Stimulated activated CD4-positive, alpha-beta T cell treated with anti-CD3 and anti-CD28 coated beads, Interleukin-1b, Interleukin-23, amount 100 ng/mL, for 24 hours (primary cell): ENCODE data around the gene AK4.
"Not testable (repeated sequence)": the region's sequence is repeated elsewhere in the genome, so short reads cannot be mapped to it uniquely, and the experiment has no call there.

Experiments
- DNase-seq, 4 experiments: peaks; one replicate each; pipeline ENCODE4 v3.0.0-alpha.2; 2020; ENCODE audit warnings: low read depth in 4 of 4, low spot score in 1 of 4

AK4 gene

DNA sequence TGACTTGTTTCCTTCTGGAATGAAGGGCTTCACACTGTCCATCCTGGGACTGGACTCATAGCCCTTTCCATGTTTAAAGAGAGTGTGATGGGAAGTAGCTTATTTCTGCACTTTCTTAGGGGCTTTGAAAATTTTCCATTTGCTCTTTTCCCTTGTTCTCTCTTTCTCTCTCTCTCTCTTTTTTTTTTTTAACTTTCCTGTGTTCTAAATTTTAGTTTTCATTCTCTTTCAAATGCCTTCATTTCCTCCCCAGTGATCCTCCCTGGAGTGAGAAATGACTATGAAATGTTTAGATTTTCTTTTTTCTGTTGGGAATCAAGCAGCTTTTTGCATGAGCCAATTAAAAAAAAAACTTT, 2.1 kb downstream of the AK4 start:
- no peak for DNase-seq

DNA sequence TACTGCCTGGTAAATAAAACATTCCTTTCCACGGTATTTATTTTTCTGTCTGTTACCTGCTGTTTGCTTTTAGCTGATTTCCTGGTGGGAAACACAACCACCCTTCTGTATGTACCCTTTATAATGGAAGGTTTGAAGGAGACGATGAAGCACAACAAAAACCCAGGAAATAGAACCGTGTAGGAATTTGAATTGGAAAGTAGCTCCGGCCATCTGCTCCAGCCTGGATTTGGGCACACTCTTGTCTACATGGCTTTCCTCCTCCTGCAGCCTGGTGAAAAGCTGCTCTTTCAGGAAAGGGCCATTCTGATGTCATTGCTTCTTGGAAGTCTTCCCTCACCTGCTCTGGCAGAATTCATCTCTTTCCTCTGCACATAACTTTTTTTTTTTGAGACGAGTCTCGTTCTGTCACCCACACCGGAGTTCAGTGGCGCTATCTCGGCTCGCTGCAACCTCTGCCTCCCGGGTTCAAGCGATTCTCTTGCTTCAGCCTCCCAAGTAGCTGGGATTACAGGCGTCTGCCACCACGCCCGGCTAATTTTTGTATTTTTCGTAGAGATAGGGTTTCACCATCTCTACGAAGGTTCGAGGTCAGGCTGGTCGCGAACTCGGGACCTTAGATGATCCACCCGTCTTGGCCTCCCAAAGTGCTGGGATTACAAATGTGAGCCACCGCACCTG, 2.7 kb downstream of the AK4 start:
- DNase-seq: no peak

DNA sequence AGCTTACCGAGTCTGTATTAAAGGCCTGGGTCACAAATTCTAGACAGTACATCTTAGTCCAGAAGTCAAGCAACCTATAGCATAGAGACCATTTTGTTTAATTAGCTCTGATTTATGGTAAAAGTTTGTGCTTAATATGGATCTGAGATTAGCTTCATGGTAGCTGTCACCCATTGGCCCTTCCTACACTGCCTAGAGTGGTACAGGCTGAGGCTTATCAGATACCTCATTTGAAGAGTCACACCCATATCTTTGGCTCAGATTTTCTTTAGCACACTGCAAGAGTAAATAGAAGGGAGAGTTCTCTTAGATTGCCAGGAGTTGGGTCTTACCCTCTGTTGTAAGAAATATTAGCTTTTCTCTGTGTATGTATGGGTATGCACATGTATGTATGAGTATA, 3.6 kb downstream of the AK4 start:
- DNase-seq: no peak

DNA sequence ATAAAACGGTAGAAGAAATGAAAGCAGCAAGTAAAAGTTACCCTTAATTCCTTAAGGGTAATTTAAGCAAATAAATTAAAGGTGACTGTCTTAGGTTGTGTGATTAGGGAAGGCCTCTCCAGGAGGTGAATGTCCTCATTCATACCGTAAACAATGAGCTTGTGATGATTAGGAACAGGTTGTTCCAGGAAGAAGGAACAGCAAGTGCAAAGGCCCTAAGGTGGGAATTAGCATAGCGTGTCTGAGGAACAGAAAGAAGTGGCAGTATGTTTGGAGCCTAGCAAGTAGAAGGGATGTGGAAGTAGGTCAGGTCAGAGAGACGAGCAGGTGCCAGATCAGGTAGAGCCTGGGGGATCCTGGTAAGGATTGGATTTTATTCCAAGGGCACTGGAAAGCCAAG, 5.6 kb downstream of the AK4 start:
- no peak for DNase-seq

DNA sequence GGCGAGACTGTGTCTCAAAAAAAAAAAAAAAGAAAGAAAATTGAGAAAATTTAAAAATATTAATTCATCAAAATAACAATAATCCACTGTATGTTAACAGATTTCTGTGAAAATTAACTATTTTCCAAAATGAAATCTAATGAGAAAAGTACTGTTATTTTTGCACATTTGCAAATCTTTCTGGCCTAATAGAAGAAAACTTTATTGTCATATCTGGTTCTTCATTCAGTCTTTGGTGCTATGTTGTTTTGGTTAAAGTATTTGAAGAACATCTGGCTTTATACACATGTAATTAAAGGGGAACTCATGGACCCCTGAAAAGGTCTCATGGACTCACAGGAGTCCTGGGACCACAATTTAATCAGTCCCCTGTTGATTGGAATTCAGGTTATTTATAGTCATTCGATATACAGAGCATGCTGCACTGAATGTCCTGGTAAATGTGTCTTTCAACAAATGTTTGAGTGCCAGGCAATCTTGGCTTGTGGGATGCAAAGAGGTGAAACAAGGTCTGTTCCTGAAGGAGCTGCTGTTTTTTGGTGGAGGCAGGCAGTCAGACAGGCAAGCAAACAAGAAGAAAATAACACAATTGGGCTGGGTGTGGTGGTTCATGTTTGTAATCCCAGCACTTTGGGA, 9.0 kb downstream of the AK4 start:
- no peak for DNase-seq

DNA sequence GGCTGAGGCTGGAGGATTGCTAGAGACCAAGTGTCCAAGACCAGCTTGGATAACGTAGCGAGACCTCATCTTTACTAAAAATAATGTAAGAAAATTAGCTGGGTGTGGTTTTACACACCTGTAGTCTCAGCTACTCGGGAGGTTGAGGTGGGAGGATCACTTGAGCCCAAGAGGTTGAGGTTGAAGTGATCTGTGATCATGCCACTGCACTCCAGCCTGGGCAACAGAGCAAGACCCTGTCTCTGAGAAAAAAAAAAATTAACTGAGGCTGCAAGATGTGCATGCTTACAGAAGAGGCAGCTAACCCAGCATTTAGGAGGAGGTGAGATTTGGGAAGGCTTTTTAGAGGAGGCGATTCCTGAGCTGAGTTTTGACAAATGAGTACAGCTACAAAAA, 9.5 kb downstream of the AK4 start:
- no peak for DNase-seq

DNA sequence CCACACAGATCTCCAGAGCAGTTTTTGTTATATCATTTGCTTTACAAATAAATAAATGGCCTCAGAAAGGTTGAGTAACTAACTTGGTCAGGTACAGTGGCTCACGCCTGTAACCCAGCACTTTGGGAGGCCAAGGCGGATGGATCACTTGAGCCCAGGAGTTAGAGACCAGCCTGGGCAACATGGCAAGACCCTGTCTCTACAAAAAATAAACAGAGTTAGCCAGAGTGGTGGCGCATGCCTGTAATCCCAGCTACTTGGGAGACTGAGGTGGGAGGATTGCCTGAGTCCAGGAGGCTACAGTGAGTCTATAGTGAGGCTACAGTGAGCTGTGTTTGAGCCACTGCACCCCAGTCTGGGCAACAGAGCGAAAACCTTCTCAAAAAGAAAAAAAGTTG, 11.3 kb downstream of the AK4 start:
- not testable (repeated sequence) for DNase-seq

DNA sequence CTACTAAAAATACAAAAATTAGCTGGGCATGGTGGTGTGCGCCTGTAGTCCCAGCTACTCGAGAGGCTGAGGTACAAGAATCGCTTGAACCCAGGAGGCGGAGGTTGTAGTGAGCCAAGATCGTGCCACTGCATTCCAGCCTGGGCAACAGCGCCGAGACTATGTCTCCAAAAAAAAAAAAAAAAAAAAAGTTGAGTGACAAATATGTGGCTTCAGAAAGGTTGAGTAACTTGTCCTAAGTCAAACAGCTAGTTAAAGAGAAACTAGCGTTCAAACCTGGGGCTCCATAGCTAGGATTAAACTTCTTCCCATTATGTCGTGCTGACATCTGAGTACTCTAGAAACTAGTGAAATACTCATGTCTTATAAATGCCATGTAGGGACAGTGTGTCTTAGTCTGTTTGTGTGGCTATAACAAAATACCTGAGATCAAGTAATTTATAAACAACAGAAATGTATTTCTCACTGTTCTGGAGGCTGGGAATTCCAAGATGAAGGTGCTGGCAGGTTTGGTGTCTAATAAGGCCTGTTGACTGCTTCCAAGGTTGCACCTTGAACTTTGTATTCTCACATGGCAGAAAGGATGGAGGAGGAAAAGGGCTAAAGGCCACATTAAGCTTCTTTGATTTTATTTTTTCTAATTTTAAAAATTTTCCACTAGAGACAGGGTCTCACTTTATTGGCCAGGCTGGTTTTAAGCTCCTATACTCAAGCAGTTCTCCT, 12.0 kb downstream of the AK4 start:
- DNase-seq: no peak

DNA sequence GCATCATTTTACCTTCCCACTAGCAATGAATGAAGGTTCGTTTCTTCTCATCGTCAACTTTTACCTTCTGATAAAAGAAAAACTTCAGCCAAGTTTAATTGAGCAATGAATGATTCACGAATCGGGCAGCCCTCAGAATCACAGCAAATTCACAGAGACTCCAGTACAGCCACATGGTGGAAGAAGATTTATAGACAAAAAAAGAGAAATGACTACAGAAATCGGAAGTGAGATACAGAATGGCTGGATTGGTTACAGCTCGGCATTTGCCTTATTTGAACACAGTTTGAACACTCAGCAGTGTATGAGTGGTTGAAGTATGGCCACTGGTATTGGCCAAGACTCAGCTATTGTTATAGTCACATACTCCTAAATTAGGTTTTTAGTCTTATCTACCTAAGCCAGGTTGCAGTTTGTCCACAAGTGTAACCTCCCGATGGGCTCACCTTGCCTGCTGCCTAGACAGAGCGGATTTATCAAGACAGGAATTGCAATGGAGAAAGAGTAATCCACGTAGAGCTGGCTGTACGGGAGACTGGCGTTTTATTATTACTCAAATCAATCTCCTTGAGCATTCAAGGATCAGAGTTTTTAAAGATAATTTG, 15.3 kb downstream of the AK4 start:
- DNase-seq: no peak

DNA sequence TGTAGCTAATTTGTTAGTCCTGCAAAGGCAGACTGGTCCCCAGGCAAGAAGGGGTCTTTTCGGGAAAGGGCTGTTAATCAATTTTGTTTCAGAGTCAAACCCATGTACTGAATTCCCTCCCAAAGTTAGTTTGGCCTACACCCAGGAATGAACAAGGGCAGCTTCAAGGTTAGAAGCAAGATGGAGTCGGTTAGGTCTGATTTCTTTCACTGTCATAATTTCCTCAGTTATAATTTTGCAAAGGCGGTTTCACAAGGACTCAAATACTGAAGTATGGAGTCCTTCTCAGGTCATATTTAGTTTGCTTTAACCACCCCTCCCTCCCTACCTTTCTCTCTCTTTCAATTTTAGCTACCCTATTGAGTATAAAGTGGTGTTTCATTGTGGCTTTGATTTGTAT, 16.1 kb downstream of the AK4 start:
- not testable (repeated sequence) for DNase-seq

DNA sequence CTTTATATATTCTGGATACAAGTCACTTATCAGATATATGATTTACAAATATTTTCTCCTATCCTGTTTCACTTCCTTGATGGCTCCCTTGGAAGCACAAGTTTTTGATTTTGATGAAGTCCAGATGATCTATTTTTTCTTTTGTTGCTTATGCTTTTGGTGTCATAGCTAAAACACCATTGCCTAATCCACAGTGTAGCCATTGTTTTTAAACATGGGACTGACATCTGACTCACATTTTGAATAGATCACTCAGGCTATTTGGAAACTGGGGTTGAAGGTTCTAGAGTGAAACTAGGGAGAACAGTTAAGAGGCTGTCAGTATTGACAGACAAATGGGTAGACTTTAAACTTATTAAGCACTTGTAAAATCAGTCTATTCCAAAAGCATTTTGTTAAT, 16.6 kb downstream of the AK4 start:
- DNase-seq: no peak

DNA sequence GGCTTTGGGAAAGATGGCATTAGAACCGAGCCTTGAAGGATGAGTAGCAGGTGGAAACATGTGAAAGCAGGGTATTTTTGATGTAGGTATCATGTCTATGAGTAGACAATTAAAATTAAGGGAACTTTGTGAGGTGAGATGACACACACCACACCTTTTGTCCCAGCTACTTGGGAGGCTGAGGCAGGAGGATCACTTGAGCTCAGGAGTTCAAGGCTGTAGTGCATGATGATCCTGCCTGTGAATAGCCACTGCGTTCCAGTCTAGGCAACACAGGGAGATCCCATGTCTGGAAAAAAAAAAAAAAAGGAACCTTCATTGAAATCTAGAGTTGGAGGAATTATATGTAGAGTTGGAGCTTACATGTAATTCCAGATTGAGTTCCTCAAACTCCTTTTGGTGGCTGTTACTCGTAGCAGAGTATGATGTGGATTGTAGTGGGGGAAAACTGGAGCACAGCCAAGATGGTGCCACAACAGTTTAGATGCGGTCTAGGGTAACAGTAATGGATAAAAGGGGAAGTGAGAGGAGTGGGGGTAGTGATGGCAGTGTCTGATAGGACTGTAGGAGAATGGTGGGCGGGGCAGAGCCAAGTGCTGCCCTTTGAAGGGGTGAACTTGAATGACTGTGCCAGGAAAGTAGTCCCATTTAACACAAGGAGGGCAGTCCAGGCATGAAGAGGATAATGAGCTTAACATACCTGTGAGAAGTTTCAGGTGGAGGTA, 17.4 kb downstream of the AK4 start:
- DNase-seq: no peak

DNA sequence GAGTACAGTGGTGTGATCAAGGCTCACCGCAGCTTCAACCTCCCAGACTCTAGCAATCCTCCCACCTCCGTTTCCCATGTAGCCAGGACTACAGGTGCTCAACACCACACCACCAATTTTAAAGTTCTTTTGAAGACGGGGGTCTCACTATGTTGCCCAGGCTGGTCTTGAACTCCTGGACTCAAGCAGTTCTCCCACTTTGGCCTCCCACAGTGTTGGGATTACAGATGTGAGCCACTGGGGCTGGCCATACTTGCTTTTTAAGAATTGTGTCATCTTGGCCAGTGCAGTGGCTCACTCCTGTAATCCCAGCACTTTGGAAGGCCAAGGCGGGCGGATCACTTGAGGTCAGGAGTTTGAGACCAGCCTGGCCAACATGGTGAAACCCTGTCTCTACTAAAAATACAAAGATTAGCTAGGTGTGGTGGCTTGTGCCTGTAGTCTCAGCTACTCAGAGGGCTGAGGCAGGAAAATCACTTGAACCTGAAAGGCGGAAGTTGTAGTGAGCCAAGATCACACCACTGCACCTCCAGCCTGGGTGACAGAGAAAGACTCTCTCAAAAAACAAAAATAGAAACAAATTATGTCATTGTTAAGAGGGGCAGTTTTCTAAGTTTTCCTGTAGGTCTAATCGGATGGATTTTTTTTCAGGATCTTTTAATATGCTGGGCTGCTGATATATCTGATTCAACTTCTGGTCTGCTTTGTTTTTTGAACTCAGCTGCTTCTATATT, 18.7 kb downstream of the AK4 start:
- no peak for DNase-seq

DNA sequence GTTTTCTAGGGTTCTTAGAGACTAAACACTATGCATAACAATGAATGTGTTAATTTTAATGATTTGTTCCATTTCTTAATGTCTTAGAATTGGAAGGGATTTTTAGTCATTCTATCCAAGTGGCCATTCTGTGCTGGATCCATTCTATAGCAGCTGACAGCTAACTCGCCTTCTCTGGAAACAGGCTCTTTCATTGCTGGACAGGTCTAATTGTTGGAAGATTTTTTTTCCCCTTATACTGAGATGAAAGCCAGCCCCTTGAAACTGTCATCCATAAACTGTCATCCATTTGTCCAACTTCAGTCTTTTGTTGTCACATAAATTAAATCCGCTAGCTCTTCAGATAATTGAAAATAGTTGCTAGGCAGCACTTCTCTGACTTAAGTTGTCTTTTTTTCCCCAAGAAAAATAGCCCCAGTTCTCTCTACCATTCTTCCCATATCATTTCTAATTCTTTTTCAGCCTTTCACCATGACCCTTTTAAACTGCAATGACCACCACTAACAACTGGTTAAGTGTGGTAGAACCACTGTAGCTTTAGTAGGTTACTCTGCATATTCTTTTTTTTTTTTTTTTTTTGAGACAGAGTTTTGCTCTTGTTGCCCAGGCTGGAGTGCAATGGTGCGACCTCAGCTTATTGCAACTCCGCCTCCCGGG, 19.7 kb downstream of the AK4 start:
- no peak for DNase-seq

DNA sequence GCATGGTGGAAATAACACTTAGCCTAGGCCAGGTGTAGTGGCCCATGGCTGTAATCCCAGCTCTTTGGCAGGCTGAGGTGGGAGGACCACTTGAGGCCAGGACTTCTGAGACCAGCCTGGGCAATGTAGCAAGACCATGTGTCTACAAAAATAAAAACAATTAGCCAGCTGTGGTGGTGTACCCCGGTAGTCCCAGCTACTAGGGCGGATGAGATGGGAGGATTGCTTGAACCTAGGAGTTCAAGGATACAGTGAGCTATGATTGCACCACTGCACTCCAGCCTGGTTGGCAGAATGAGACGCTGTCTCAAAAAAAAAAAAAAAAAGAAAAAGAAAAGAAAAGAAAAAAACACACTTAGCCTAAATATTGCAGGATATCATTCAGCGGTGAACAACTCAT, 20.9 kb downstream of the AK4 start:
- no peak for DNase-seq

DNA sequence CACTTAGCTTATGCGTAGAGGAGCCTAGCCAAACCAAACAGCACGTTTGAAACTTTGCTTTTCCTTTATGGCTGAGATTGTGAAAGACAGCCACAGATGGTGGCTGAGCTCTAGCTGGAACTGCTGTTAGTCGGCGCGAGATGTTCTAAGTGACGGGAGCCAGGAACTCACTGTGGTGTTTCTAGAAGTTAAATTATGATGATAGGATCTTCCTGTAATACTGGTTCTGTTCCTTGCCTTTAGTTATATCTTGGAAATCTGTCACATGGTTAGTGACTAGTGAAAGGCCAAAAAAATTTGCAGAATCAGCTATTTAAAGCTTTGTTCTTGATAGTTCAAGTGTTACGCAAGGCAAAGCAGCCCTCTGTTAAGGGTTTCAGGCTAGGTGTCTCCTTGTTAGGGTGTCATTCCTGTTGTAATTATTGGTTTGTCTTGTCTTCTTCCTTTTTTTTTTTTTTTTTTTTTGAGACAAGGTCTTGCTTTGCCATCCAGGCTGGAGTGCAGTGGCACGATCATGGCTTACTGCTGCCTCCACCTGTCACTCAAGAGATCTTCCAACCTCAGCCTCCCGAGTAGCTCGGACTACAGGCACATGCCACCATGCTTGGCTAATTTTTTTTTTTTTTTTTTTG, 22.6 kb downstream of the AK4 start:
- DNase-seq: no peak

DNA sequence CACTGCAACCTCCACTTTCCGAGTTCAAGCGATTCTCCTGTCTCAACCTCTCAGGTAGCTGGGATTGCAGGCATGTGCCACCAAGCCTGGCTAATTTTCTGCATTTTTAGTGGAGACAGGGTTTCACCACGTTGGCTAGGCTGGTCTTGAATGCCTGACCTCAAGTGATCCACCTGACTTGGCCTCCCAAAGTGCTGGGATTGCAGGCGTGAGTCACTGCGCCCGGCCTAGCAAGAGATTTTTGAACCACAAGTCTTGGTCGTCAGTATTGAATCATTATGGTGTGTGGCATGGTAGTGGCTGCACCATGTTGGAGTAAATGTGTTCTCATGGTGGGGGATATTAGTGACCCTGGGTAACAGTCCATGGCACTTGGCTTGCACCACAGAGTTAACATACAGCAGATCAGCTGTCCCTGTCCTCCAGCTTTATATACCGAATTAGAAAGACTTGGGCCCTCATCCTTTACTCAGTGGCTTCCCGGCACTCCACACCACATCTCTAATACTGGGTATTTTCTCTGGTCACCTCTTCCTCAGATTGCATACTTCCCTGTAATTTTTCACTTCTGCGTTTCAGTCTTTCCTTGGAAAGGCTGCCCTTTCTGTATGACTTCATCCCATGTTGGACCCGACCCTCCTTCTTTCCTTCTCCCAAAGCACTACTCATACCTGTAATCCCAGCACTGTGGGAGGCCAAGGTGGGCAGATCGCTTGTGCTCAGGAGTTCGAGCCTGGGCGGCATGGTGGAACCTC, 25.1 kb downstream of the AK4 start:
- DNase-seq: no peak

DNA sequence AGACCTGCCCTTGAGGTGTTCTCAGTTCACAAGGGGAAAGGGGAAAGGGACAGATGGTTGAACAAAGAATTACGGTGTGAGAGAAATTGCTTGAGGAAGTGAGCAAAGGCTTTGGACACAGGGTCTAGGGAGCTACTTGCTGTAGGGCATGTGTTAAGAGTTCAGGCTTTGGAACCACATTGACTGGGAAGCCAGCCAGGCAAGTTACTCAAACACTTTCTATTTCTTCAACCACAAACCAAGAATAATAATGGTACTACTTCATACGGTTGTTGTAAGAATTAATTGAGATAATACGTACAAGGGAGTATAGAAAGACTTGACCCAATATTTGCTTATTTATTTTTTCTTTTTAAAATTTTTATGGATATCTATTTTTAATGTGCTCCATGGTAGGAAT, 26.6 kb downstream of the AK4 start:
- no peak for DNase-seq
